Activated T-cell treated with anti-CD3 and anti-CD28 coated beads, Interleukin-2, amount 50 U/mL, for 24 hours (primary cell): ENCODE results near the gene B4GALT5.
A peak's percentile ranks its signal among the peaks of the same experiment; 100 is the strongest.
"Not testable (repeated sequence)": the region's sequence is repeated elsewhere in the genome, so short reads cannot be mapped to it uniquely, and the experiment has no call there.

ENCODE experiments used
- DNase-seq: peaks from one replicate; pipeline ENCODE4 v3.0.0-alpha.2; 2020
- H3K27ac Mint-ChIP-seq: 2 replicates; pipeline ENCODE4 v1.8.0; 2020; ENCODE audit warnings: mild to moderate bottlenecking, mixed read lengths
- H3K27me3 Mint-ChIP-seq: 2 replicates; pipeline ENCODE4 v1.8.0; 2020; ENCODE audit warnings: mixed read lengths
- H3K36me3 Mint-ChIP-seq: 2 replicates; pipeline ENCODE4 v1.8.0; 2020; ENCODE audit warnings: low read depth, mixed read lengths
- H3K4me1 Mint-ChIP-seq: 2 replicates; pipeline ENCODE4 v1.8.0; 2020; ENCODE audit warnings: low read depth, mixed read lengths
- H3K4me3 Mint-ChIP-seq: 2 replicates; pipeline ENCODE4 v1.8.0; 2020; ENCODE audit warnings: mild to moderate bottlenecking, moderate library complexity, mixed read lengths
- H3K9me3 Mint-ChIP-seq: 2 replicates; pipeline ENCODE4 v1.8.0; 2020; ENCODE audit warnings: mixed read lengths

B4GALT5 gene

GRCh38 chr20:49616154-49617007 is 97.3 kb downstream of the B4GALT5 start:
- Mint-ChIP-seq H3K36me3 (no peaks in the 10 kb centered on the region), H3K27ac (no peak overlapping the region), H3K4me3 (no peak overlapping the region)

GRCh38 chr20:49615401-49616153 is 98.1 kb downstream of the B4GALT5 start:
- DNase-seq: no peak
- no peak overlapping the region for H3K4me3 Mint-ChIP-seq
- no peak overlapping the region for H3K27ac Mint-ChIP-seq
- no peaks in the 10 kb centered on the region for H3K36me3 Mint-ChIP-seq
- peaks cover 4% of the 10 kb centered on the region for H3K27me3 Mint-ChIP-seq
- H3K9me3 Mint-ChIP-seq: no peaks in the 10 kb centered on the region
- peaks cover 5% of the 10 kb centered on the region for H3K4me1 Mint-ChIP-seq

More at GRCh38 chr20:49616154-49617007, 97.3 kb downstream of the B4GALT5 start:
- DNase-seq: no peak
- no peaks in the 10 kb centered on the region for H3K9me3 Mint-ChIP-seq
- H3K27me3 Mint-ChIP-seq: peaks cover 3% of the 10 kb centered on the region
- no peaks in the 10 kb centered on the region for H3K4me1 Mint-ChIP-seq

- H3K4me1 Mint-ChIP-seq, H3K4me3 Mint-ChIP-seq, DNase-seq, H3K36me3 Mint-ChIP-seq, H3K9me3 Mint-ChIP-seq, H3K27ac Mint-ChIP-seq, H3K27me3 Mint-ChIP-seq: not testable (repeated sequence)
Measured at GRCh38 chr20:49615051-49615400, 98.7 kb downstream of the B4GALT5 start.

- no peak overlapping the region for H3K27ac Mint-ChIP-seq
- no peak for DNase-seq
- H3K9me3 Mint-ChIP-seq: no peaks in the 10 kb centered on the region
- no peaks in the 10 kb centered on the region for H3K36me3 Mint-ChIP-seq
- H3K27me3 Mint-ChIP-seq: peaks cover 10% of the 10 kb centered on the region
- H3K4me3 Mint-ChIP-seq: no peak overlapping the region
- peaks cover 6% of the 10 kb centered on the region for H3K4me1 Mint-ChIP-seq
Measured at GRCh38 chr20:49614338-49615050, 99.2 kb downstream of the B4GALT5 start.

GRCh38 chr20:49612127-49612738 is 101.4 kb downstream of the B4GALT5 start:
- Mint-ChIP-seq H3K9me3 (no peaks in the 10 kb centered on the region), H3K36me3 (no peaks in the 10 kb centered on the region), H3K4me1 (peaks cover 22% of the 10 kb centered on the region), H3K27me3 (peaks cover 22% of the 10 kb centered on the region), H3K4me3 (no peak overlapping the region), H3K27ac (no peak overlapping the region)
- no peak for DNase-seq

GRCh38 chr20:49611539-49612126 is 102.0 kb downstream of the B4GALT5 start:
- H3K4me1 Mint-ChIP-seq: peaks cover 22% of the 10 kb centered on the region
- DNase-seq, H3K36me3 Mint-ChIP-seq, H3K9me3 Mint-ChIP-seq, H3K4me3 Mint-ChIP-seq, H3K27ac Mint-ChIP-seq: not testable (repeated sequence)
- peaks cover 22% of the 10 kb centered on the region for H3K27me3 Mint-ChIP-seq

GRCh38 chr20:49610691-49611538 is 102.8 kb downstream of the B4GALT5 start:
- H3K9me3 Mint-ChIP-seq: no peaks in the 10 kb centered on the region
- peaks cover 22% of the 10 kb centered on the region for H3K27me3 Mint-ChIP-seq
- peaks cover 22% of the 10 kb centered on the region for H3K4me1 Mint-ChIP-seq
- DNase-seq: peak; percentile 89
- no peak overlapping the region for H3K27ac Mint-ChIP-seq
- no peaks in the 10 kb centered on the region for H3K36me3 Mint-ChIP-seq
- H3K4me3 Mint-ChIP-seq: peak overlapping the region; percentile 48

GRCh38 chr20:49608752-49609670 is 104.7 kb downstream of the B4GALT5 start:
- no peaks in the 10 kb centered on the region for H3K36me3 Mint-ChIP-seq
- H3K4me3 Mint-ChIP-seq: no peak overlapping the region
- DNase-seq: peak; percentile 82
- H3K27ac Mint-ChIP-seq: no peak overlapping the region
- peaks cover 22% of the 10 kb centered on the region for H3K27me3 Mint-ChIP-seq
- H3K4me1 Mint-ChIP-seq: peaks cover 24% of the 10 kb centered on the region
- H3K9me3 Mint-ChIP-seq: no peaks in the 10 kb centered on the region

GRCh38 chr20:49607568-49607967 is 106.1 kb downstream of the B4GALT5 start:
- Mint-ChIP-seq H3K4me3 (no peak overlapping the region), H3K36me3 (peaks cover 2% of the 10 kb centered on the region), H3K27me3 (peaks cover 22% of the 10 kb centered on the region), H3K4me1 (peaks cover 31% of the 10 kb centered on the region), H3K9me3 (no peaks in the 10 kb centered on the region), H3K27ac (no peak overlapping the region)
- no peak for DNase-seq

GRCh38 chr20:49603209-49603627 is 110.5 kb downstream of the B4GALT5 start:
- Mint-ChIP-seq H3K4me3 (no peak overlapping the region), H3K9me3 (peaks cover under 1% of the 10 kb centered on the region), H3K36me3 (peaks cover 11% of the 10 kb centered on the region), H3K27me3 (peaks cover 8% of the 10 kb centered on the region), H3K4me1 (peaks cover 21% of the 10 kb centered on the region), H3K27ac (no peak overlapping the region)
- no peak for DNase-seq

- Mint-ChIP-seq H3K27ac (no peak overlapping the region), H3K27me3 (peaks cover 1% of the 10 kb centered on the region), H3K4me1 (peaks cover 21% of the 10 kb centered on the region), H3K9me3 (peaks cover 3% of the 10 kb centered on the region), H3K36me3 (peaks cover 17% of the 10 kb centered on the region), H3K4me3 (no peak overlapping the region)
- no peak for DNase-seq
Measured at GRCh38 chr20:49602345-49603208, 111.1 kb downstream of the B4GALT5 start.
